Measurements from ENCODE around the gene USO1. TPM values are rescaled to one million over a fixed set of nuclear protein-coding genes. Genes with fewer than 3 reads are reported as not detected.
"Not testable (repeated sequence)": the region's sequence is repeated elsewhere in the genome, so short reads cannot be mapped to it uniquely, and the experiment has no call there.

The USO1 gene
- total and polyA plus RNA-seq, 2 experiments from 2014 or later: 74.2 to 117 TPM

- Histone ChIP-seq H3K9me2 (ENCODE audit: insufficient read depth) (no peaks in the 10 kb centered on the region), H3K79me2 (ENCODE audit: insufficient read depth) (no peaks in the 10 kb centered on the region), H3K4me3 (no peak overlapping the region), H3F3A (ENCODE audit: insufficient read depth) (peaks cover 28% of the 10 kb centered on the region), H3K9me3 (ENCODE audit: low read depth) (no peaks in the 10 kb centered on the region), H3K4me2 (ENCODE audit: unreplicated experiment) (no peak overlapping the region), H4K20me1 (ENCODE audit: insufficient read depth) (no peaks in the 10 kb centered on the region), H3K27me3 (replicated peaks; ENCODE audit: insufficient read depth) (no peaks in the 10 kb centered on the region), H3K4me1 (ENCODE audit: insufficient read depth) (peaks cover 40% of the 10 kb centered on the region), H2AFZ (no peak overlapping the region), H3K9ac (no peak overlapping the region), H3K27ac (no peak overlapping the region), H3K36me3 (ENCODE audit: low read depth) (no peaks in the 10 kb centered on the region)
- 91 to 95% methylated on average over 2 of the region's 2 CpGs for WGBS, 2 experiments (ENCODE audit: low coverage in 1 of 2, low lambda C conversion rate in 2 of 2, missing lambda C conversion rate in 2 of 2)
- TF ChIP-seq EZH2 (IDR thresholded peaks at IDR 0.05; ENCODE audit: insufficient read depth, poor library complexity, severe bottlenecking) (no peak), EZH2phosphoT487 (IDR thresholded peaks at IDR 0.05; ENCODE audit: insufficient read depth, low read depth) (no peak)
- in situ Hi-C loops (cut with MboI): no loop called here
- DNase-seq: no peak
Observed at GRCh38 chr4:75845992-75846391, 121.6 kb downstream of the USO1 start.

- 25 to 26% methylated on average over 14 of the region's 14 CpGs for whole genome bisulfite sequencing, 2 experiments (ENCODE audit: low coverage in 1 of 2, low lambda C conversion rate in 2 of 2, missing lambda C conversion rate in 2 of 2)
- Histone ChIP-seq H3K27ac (peak overlapping the region; percentile 62), H2AFZ (peak overlapping the region; percentile 55), H3F3A (ENCODE audit: insufficient read depth) (peaks cover 28% of the 10 kb centered on the region), H3K4me1 (ENCODE audit: insufficient read depth) (peaks cover 40% of the 10 kb centered on the region), H3K9ac (peak overlapping the region; percentile 26; the same call in 1 of the 2 replicates), H3K4me2 (ENCODE audit: unreplicated experiment) (peak overlapping the region; percentile 31)
- H3K9me3 ChIP-seq (ENCODE audit: low read depth); H3K36me3 ChIP-seq (ENCODE audit: low read depth); H4K20me1 ChIP-seq (ENCODE audit: insufficient read depth); H3K4me3 ChIP-seq; H3K79me2 ChIP-seq (ENCODE audit: insufficient read depth); H3K27me3 ChIP-seq (replicated peaks; ENCODE audit: insufficient read depth); H3K9me2 ChIP-seq (ENCODE audit: insufficient read depth); in situ Hi-C loops (cut with MboI): not testable (repeated sequence)
- DNase-seq: peak; percentile 91
Observed at GRCh38 chr4:75848171-75848760, 123.9 kb downstream of the USO1 start.

GRCh38 chr4:75848891-75849290 lies 124.5 kb downstream of the USO1 start:
- Histone ChIP-seq H3K9me2 (ENCODE audit: insufficient read depth) (no peaks in the 10 kb centered on the region), H3K27ac (peak overlapping the region; percentile 62), H4K20me1 (ENCODE audit: insufficient read depth) (no peaks in the 10 kb centered on the region), H3K4me2 (ENCODE audit: unreplicated experiment) (peak overlapping the region; percentile 31), H3K9ac (peak overlapping the region; percentile 26; the same call in 1 of the 2 replicates), H2AFZ (peak overlapping the region; percentile 55; the same call in 1 of the 2 replicates), H3K36me3 (ENCODE audit: low read depth) (no peaks in the 10 kb centered on the region), H3K79me2 (ENCODE audit: insufficient read depth) (no peaks in the 10 kb centered on the region), H3K27me3 (replicated peaks; ENCODE audit: insufficient read depth) (no peaks in the 10 kb centered on the region), H3K4me3 (no peak overlapping the region), H3F3A (ENCODE audit: insufficient read depth) (peaks cover 24% of the 10 kb centered on the region), H3K9me3 (ENCODE audit: low read depth) (no peaks in the 10 kb centered on the region), H3K4me1 (ENCODE audit: insufficient read depth) (peaks cover 35% of the 10 kb centered on the region)
- in situ Hi-C loops (cut with MboI): no loop called here
- TF ChIP-seq EZH2phosphoT487 (IDR thresholded peaks at IDR 0.05; ENCODE audit: insufficient read depth, low read depth): no peak
- TF ChIP-seq EZH2 (IDR thresholded peaks at IDR 0.05; ENCODE audit: insufficient read depth, poor library complexity, severe bottlenecking): no peak
- DNase-seq: peak; percentile 69
- WGBS, 2 experiments (ENCODE audit: low coverage in 1 of 2, low lambda C conversion rate in 2 of 2, missing lambda C conversion rate in 2 of 2): 59 to 61% methylated on average over 4 of the region's 4 CpGs

- peaks cover 18% of the 10 kb centered on the region for H3F3A ChIP-seq (ENCODE audit: insufficient read depth)
- H3K9me2 ChIP-seq (ENCODE audit: insufficient read depth): no peaks in the 10 kb centered on the region
- 0 out of 2 replicates have a peak overlapping the region, but pooled peaks have one; percentile 8 for H2AFZ ChIP-seq
- WGBS, 2 experiments (ENCODE audit: low coverage in 1 of 2, low lambda C conversion rate in 2 of 2, missing lambda C conversion rate in 2 of 2): 81 to 90% methylated on average over 6 of the region's 6 CpGs
- peak overlapping the region; percentile 62; the same call in 1 of the 2 replicates for H3K27ac ChIP-seq
- no peak overlapping the region for H3K4me2 ChIP-seq (ENCODE audit: unreplicated experiment)
- no peak overlapping the region for H3K9ac ChIP-seq
- H3K9me3 ChIP-seq (ENCODE audit: low read depth): no peaks in the 10 kb centered on the region
- no peaks in the 10 kb centered on the region for H3K36me3 ChIP-seq (ENCODE audit: low read depth)
- no peaks in the 10 kb centered on the region for H4K20me1 ChIP-seq (ENCODE audit: insufficient read depth)
- TF ChIP-seq EZH2 (IDR thresholded peaks at IDR 0.05; ENCODE audit: insufficient read depth, poor library complexity, severe bottlenecking) (no peak), EZH2phosphoT487 (IDR thresholded peaks at IDR 0.05; ENCODE audit: insufficient read depth, low read depth) (no peak)
- H3K4me3 ChIP-seq: no peak overlapping the region
- in situ Hi-C loops (cut with MboI): no loop called here
- DNase-seq: peak; percentile 31
- no peaks in the 10 kb centered on the region for H3K27me3 ChIP-seq (replicated peaks; ENCODE audit: insufficient read depth)
- no peaks in the 10 kb centered on the region for H3K79me2 ChIP-seq (ENCODE audit: insufficient read depth)
- H3K4me1 ChIP-seq (ENCODE audit: insufficient read depth): peaks cover 29% of the 10 kb centered on the region
Observed at GRCh38 chr4:75849461-75849860, 125.1 kb downstream of the USO1 start.
